ENCODE data around the gene ABL1.

ABL1 gene

GRCh38 chr9:130923611-130924447 lies 88.8 kb downstream of the ABL1 start:
- TF ChIP-seq CSDC2 (CRISPR knock-in tag; IDR thresholded peaks at IDR 0.05) = no peak
- ATAC-seq = no peak

GRCh38 chr9:130924448-130924788 lies 89.4 kb downstream of the ABL1 start:
- no peak for ATAC-seq
- TF ChIP-seq ARNTL (CRISPR knock-in tag; IDR thresholded peaks at IDR 0.05; ENCODE audit: borderline replicate concordance, low read depth) (no peak), ZFP3 (CRISPR knock-in tag; IDR thresholded peaks at IDR 0.05) (no peak), ISL1 (CRISPR knock-in tag; IDR thresholded peaks at IDR 0.05) (no peak), ESRRG (CRISPR knock-in tag; IDR thresholded peaks at IDR 0.05) (no peak), SNAI2 (CRISPR knock-in tag; IDR thresholded peaks at IDR 0.05) (no peak), OSR1 (CRISPR knock-in tag; IDR thresholded peaks at IDR 0.05) (no peak), TOX (CRISPR knock-in tag; IDR thresholded peaks at IDR 0.05; ENCODE audit: borderline replicate concordance) (no peak), PATZ1 (CRISPR knock-in tag; IDR thresholded peaks at IDR 0.05; ENCODE audit: borderline replicate concordance) (no peak), ZC3H10 (CRISPR knock-in tag; IDR thresholded peaks at IDR 0.05) (no peak), PPARA (CRISPR knock-in tag; IDR thresholded peaks at IDR 0.05; ENCODE audit: borderline replicate concordance) (no peak)

- ATAC-seq = no peak
- TF ChIP-seq PPARA (CRISPR knock-in tag; IDR thresholded peaks at IDR 0.05; ENCODE audit: borderline replicate concordance) (no peak), RARB (CRISPR knock-in tag; IDR thresholded peaks at IDR 0.05) (no peak), OSR1 (CRISPR knock-in tag; IDR thresholded peaks at IDR 0.05) (no peak), TSHZ2 (CRISPR knock-in tag; IDR thresholded peaks at IDR 0.05) (no peak), TOX (CRISPR knock-in tag; IDR thresholded peaks at IDR 0.05; ENCODE audit: borderline replicate concordance) (no peak)
These were observed 90.1 kb downstream of the ABL1 start for GRCh38 chr9:130925050-130925678.

GRCh38 chr9:130927338-130927737 lies 92.3 kb downstream of the ABL1 start:
- ATAC-seq = no peak
- TF ChIP-seq ZNF70 (CRISPR knock-in tag; IDR thresholded peaks at IDR 0.05) = no peak
- TF ChIP-seq ZC3H10 (CRISPR knock-in tag; IDR thresholded peaks at IDR 0.05) = no peak
- TF ChIP-seq ZFP3 (CRISPR knock-in tag; IDR thresholded peaks at IDR 0.05) = no peak
- TF ChIP-seq PPARA (CRISPR knock-in tag; IDR thresholded peaks at IDR 0.05; ENCODE audit: borderline replicate concordance) = no peak
- TF ChIP-seq ESRRG (CRISPR knock-in tag; IDR thresholded peaks at IDR 0.05) = no peak
- TF ChIP-seq GLIS3 (CRISPR knock-in tag; IDR thresholded peaks at IDR 0.05) = no peak
- TF ChIP-seq TSHZ2 (CRISPR knock-in tag; IDR thresholded peaks at IDR 0.05) = no peak
- TF ChIP-seq OSR1 (CRISPR knock-in tag; IDR thresholded peaks at IDR 0.05) = no peak
- TF ChIP-seq TOX (CRISPR knock-in tag; IDR thresholded peaks at IDR 0.05; ENCODE audit: borderline replicate concordance) = no peak
- no peak for TF ChIP-seq BACH2 (CRISPR knock-in tag; IDR thresholded peaks at IDR 0.05; ENCODE audit: borderline replicate concordance)
- no peak for TF ChIP-seq PATZ1 (CRISPR knock-in tag; IDR thresholded peaks at IDR 0.05; ENCODE audit: borderline replicate concordance)
- no peak for TF ChIP-seq RARB (CRISPR knock-in tag; IDR thresholded peaks at IDR 0.05)
- TF ChIP-seq ZFP30 (CRISPR knock-in tag; IDR thresholded peaks at IDR 0.05) = no peak
- no peak for TF ChIP-seq POU6F1 (CRISPR knock-in tag; IDR thresholded peaks at IDR 0.05; ENCODE audit: borderline replicate concordance, low read depth)
- TF ChIP-seq CSRNP3 (CRISPR knock-in tag; IDR thresholded peaks at IDR 0.05) = no peak
- TF ChIP-seq ZNF565 (CRISPR knock-in tag; conservative IDR thresholded peaks at IDR 0.05; ENCODE audit: low read depth) = no peak
- TF ChIP-seq ARNTL (CRISPR knock-in tag; IDR thresholded peaks at IDR 0.05; ENCODE audit: borderline replicate concordance, low read depth) = no peak
- no peak for TF ChIP-seq SNAI2 (CRISPR knock-in tag; IDR thresholded peaks at IDR 0.05)
- no peak for TF ChIP-seq ISL1 (CRISPR knock-in tag; IDR thresholded peaks at IDR 0.05)
